Measurements from ENCODE around the gene DLEC1.

DLEC1 gene

GRCh38 chr3:38143511-38143910 is 104.5 kb downstream of the DLEC1 start:
- Mint-ChIP-seq H3K4me3 (no peak overlapping the region), H3K4me1 (peaks cover 9% of the 10 kb centered on the region), H3K36me3 (ENCODE audit: low read depth) (peaks cover 7% of the 10 kb centered on the region), H3K27me3 (ENCODE audit: low read depth) (no peaks in the 10 kb centered on the region), H3K9me3 (peaks cover 10% of the 10 kb centered on the region), H3K27ac (no peak overlapping the region)
- TF ChIP-seq CTCF (IDR thresholded peaks at IDR 0.05; ENCODE audit: unreplicated experiment in 3 of 3), result no peak

- TF ChIP-seq CTCF (IDR thresholded peaks at IDR 0.05; ENCODE audit: unreplicated experiment in 3 of 3), result no peak
- no peak overlapping the region for H3K27ac Mint-ChIP-seq
- H3K9me3 Mint-ChIP-seq, result peaks cover 10% of the 10 kb centered on the region
- H3K27me3 Mint-ChIP-seq (ENCODE audit: low read depth), result no peaks in the 10 kb centered on the region
- H3K36me3 Mint-ChIP-seq (ENCODE audit: low read depth), result peaks cover 7% of the 10 kb centered on the region
- no peak overlapping the region for H3K4me3 Mint-ChIP-seq
- H3K4me1 Mint-ChIP-seq, result no peaks in the 10 kb centered on the region
These were observed 107.5 kb downstream of the DLEC1 start for GRCh38 chr3:38146504-38146903.

- Mint-ChIP-seq H3K9me3 (peaks cover 10% of the 10 kb centered on the region), H3K36me3 (ENCODE audit: low read depth) (peaks cover under 1% of the 10 kb centered on the region), H3K27ac (no peak overlapping the region), H3K4me3 (no peak overlapping the region), H3K27me3 (ENCODE audit: low read depth) (no peaks in the 10 kb centered on the region), H3K4me1 (no peaks in the 10 kb centered on the region)
- no peak for TF ChIP-seq CTCF (IDR thresholded peaks at IDR 0.05; ENCODE audit: unreplicated experiment in 3 of 3)
These were observed 108.4 kb downstream of the DLEC1 start for GRCh38 chr3:38147421-38147820.

GRCh38 chr3:38148311-38148882 is 109.4 kb downstream of the DLEC1 start:
- Mint-ChIP-seq H3K4me3 (no peak overlapping the region), H3K27ac (no peak overlapping the region), H3K9me3 (peaks cover 10% of the 10 kb centered on the region), H3K27me3 (ENCODE audit: low read depth) (no peaks in the 10 kb centered on the region), H3K4me1 (no peaks in the 10 kb centered on the region), H3K36me3 (ENCODE audit: low read depth) (no peaks in the 10 kb centered on the region)
- TF ChIP-seq CTCF (IDR thresholded peaks at IDR 0.05; ENCODE audit: unreplicated experiment in 3 of 3), result no peak

GRCh38 chr3:38149708-38150107 is 110.7 kb downstream of the DLEC1 start:
- no peak for TF ChIP-seq CTCF (IDR thresholded peaks at IDR 0.05; ENCODE audit: unreplicated experiment in 3 of 3)
- peaks cover 10% of the 10 kb centered on the region for H3K9me3 Mint-ChIP-seq
- H3K4me3 Mint-ChIP-seq, result no peak overlapping the region
- H3K27ac Mint-ChIP-seq, result no peak overlapping the region
- no peaks in the 10 kb centered on the region for H3K4me1 Mint-ChIP-seq
- no peaks in the 10 kb centered on the region for H3K36me3 Mint-ChIP-seq (ENCODE audit: low read depth)
- no peaks in the 10 kb centered on the region for H3K27me3 Mint-ChIP-seq (ENCODE audit: low read depth)

- Mint-ChIP-seq H3K27me3 (ENCODE audit: low read depth) (no peaks in the 10 kb centered on the region), H3K4me3 (no peak overlapping the region), H3K4me1 (no peaks in the 10 kb centered on the region), H3K36me3 (ENCODE audit: low read depth) (no peaks in the 10 kb centered on the region), H3K27ac (no peak overlapping the region), H3K9me3 (peaks cover 4% of the 10 kb centered on the region)
- no peak for TF ChIP-seq CTCF (IDR thresholded peaks at IDR 0.05; ENCODE audit: unreplicated experiment in 3 of 3)
These were observed 111.9 kb downstream of the DLEC1 start for GRCh38 chr3:38150780-38151528.
